Middle frontal gyrus (tissue), 1 donor: Measurements from ENCODE around the gene SLC25A2.
A peak's percentile ranks its signal among the peaks of the same experiment; 100 is the strongest.
"Not testable (repeated sequence)": the region's sequence is repeated elsewhere in the genome, so short reads cannot be mapped to it uniquely, and the experiment has no call there.

Experiments
- DNase-seq: peaks from one replicate; pipeline ENCODE4 v3.0.0-alpha.2; 2015; ENCODE audit warnings: low spot score; ENCODE audit errors: extremely low spot score

SLC25A2 gene

DNA sequence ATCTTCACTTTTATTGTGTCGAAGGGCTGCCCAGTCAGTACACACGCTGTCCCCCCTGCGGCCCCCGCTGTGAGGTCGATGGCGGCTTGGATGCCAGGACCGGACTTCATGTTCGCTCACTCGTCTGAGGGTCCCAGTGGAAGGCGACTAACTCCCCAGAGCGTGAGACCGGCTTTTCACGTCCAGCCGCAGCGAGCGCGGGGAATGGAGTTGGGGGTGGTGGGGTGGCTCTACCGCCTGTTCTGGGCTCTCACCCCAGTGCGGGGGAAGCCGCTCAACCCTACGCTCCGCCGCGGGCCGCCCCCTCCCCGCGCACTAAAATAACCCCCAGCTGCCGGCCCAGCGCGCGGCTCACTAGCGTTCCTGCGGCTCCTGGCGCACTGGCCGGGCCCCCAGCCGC lies at the start of gene SLC25A2:
TSS of gene SLC25A2 (minus strand) at position 294 of the 400 bp plus-strand sequence. CDS start at position 110, 184 bp downstream.
- no peak for DNase-seq

DNA sequence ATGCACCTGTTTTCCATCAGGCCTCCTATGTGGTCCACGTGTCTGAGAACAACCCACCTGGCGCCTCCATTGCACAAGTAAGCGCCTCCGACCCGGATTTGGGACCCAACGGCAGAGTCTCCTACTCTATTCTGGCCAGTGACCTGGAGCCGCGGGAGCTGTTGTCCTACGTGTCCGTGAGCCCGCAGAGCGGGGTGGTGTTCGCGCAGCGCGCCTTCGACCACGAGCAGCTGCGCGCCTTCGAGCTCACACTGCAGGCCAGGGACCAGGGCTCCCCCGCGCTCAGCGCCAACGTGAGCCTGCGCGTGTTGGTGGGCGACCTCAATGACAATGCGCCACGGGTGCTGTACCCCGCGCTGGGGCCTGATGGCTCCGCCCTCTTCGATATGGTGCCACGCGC lies 47.7 kb upstream of the SLC25A2 start:
- no peak for DNase-seq

DNA sequence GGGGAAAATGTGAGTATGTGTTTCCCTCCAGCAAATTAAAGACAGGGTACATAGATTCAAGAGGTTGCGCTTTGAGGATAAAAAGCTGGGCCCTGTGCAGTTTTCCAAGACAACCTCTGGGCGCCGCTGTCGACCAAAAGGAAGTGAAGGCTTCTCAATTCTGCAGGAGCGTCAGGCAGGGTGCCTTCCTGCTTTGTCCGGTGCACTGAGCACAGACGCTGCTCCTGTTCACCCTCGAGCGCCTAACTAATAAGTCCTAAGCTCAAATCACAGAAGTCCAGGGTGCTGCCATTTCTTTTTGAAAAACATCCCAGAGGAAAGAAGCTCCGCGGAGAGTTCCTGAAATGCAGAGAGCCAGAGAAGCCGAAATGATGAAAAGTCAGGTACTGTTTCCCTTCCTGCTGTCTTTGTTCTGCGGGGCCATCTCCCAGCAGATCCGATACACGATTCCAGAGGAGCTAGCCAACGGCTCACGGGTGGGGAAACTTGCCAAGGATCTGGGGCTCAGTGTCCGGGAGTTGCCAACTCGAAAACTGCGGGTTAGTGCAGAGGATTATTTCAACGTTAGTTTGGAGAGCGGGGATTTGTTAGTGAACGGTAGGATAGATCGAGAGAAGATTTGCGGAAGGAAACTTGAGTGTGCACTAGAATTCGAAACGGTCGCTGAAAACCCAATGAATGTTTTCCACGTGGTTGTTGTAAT lies 46.2 kb upstream of the SLC25A2 start, which contains the start of gene PCDHGB1:
TSS of gene PCDHGB1 (plus strand) at position 183 of the 703 bp plus-strand sequence. CDS start at position 345, 162 bp downstream.
- DNase-seq: no peak

DNA sequence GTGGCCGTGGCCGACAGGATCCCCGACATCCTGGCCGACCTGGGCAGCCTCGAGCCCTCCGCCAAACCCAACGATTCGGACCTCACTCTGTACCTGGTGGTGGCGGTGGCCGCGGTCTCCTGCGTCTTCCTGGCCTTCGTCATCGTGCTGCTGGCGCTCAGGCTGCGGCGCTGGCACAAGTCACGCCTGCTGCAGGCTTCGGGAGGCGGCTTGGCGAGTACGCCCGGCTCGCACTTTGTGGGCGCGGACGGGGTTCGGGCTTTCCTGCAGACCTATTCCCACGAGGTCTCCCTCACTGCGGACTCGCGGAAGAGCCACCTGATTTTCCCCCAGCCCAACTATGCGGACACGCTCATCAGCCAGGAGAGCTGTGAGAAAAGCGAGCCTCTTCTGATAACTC lies 42.2 kb upstream of the SLC25A2 start:
- not testable (repeated sequence) for DNase-seq

DNA sequence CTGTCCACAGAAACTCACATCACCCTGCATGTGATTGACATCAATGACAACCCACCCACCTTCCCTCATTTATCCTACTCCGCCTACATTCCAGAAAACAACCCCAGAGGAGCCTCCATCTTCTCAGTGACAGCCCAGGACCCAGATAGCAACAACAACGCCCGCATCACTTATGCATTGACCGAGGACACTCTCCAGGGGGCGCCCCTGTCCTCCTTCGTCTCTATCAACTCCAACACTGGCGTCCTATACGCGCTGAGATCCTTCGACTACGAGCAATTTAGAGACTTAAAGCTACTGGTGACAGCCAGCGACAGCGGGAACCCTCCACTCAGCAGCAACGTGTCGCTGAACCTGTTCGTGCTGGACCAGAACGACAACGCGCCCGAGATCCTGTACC lies 41.5 kb upstream of the SLC25A2 start:
- no peak for DNase-seq

DNA sequence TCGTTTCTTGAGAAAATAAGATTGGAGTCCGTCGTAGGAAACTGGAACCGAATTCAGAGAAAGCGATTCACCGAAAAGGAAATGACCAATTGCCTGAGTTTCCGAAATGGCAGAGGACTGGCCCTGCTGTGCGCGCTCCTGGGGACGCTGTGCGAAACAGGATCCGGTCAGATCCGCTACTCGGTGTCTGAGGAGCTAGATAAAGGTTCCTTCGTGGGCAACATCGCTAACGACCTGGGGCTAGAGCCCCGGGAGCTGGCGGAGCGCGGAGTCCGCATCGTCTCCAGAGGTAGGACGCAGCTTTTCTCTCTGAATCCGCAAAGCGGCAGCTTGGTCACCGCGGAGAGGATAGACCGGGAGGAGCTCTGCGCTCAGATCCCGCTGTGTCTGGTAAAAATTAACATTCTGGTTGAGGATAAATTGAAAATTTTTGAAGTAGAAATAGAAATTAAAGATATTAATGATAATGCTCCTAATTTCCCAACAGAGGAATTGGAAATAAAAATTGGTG lies 40.2 kb upstream of the SLC25A2 start:
- no peak for DNase-seq

DNA sequence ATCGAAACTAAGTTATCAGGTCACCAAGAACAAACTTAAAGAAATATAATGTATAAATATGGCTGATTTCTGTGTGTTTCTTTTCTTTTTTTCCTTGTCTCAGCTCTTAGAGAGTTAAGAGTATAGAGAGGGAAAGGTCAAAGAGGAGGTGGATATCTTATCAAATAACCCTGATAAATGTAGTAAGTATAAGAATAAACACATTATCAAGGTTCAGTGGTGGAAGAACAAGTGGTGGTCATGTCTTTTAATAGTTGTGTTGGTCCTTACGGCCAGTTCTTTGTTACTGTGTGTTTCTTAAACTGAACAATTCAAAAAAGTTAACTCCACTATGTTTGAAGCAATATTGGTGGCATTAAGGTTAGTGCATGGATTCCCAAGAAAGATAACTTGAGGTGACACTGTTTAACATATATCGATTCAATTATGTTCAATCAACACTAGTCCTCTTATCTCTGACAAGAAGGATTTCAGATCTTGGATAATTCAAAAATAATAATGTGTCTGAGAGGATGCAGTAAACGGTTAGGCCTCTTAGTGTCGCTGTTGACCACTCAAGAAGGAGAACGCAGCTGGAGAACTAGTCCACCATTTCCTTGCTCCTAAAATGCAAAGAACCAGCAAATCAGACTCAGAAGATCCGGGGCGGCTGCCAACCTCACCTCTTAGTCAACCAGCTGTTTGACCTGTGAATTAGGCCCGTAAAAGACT lies 39.5 kb upstream of the SLC25A2 start, which contains the start of gene PCDHGA3:
TSS of gene PCDHGA3 (plus strand) at position 588 of the 711 bp plus-strand sequence. CDS start 205 bp downstream, outside the sequence.
- no peak for DNase-seq

DNA sequence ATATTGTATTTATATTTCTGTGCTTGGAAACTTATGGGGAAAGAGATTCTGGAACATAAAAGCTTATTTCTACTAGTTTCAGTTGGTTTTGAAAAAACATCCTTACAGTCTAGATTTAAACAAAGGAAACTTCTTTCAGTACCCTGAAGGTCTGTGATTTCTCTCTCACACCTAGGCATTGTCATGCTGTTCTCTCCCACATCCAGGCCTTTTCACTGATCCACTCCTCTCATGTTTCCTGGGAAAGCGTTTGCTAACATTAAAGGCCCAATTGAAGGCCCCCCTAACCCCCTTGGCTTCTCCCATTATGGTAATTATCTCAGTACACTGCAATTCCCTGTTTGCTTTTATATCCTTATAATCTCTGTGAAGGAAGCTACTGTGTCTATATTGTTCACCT lies 38.9 kb upstream of the SLC25A2 start:
- no peak for DNase-seq

DNA sequence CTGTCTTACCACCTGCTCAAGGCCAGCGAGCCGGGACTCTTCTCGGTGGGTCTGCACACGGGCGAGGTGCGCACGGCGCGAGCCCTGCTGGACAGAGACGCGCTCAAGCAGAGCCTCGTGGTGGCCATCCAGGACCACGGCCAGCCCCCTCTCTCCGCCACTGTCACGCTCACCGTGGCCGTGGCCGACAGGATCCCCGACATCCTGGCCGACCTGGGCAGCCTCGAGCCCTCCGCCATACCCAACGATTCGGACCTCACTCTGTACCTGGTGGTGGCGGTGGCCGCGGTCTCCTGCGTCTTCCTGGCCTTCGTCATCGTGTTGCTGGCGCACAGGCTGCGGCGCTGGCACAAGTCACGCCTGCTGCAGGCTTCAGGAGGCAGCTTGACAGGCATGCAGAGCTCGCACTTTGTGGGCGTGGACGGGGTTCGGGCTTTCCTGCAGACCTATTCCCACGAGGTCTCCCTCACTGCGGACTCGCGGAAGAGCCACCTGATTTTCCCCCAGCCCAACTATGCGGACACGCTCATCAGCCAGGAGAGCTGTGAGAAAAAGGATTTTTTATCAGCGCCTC lies 37.0 kb upstream of the SLC25A2 start:
- DNase-seq: not testable (repeated sequence)

DNA sequence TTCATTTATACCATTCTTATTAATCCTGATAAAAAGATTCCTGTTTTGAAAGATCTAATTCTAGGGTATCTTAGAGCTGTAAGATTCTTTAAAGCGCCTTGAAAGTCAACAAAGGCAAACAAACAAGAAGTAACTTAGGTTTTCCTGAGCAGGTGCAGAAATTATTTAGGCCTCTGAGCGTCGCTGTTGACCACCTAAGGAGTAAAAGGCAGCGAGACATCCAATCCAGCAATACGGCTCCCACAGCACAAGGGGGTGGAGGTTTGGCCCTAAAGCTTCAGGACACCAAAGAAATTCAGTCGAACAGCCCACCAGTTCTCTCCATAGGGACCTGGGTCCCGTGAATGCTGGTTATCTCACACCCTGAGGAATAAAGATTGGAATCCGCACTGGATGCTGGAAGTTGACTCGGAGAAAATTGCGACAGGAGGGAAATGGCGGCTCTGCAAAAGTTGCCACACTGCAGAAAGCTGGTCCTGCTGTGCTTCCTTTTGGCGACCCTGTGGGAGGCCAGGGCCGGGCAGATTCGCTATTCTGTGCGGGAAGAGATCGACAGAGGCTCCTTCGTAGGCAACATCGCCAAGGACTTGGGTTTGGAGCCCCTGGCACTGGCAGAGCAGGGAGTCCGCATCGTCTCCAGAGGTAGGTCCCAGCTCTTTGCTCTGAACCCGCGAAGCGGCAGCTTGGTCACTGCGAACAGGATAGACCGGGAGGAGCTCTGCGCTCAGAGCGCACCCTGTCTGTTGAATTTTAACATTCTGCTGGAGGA lies 34.9 kb upstream of the SLC25A2 start, which contains the start of gene PCDHGA2:
TSS of gene PCDHGA2 (plus strand) at position 223 of the 769 bp plus-strand sequence.
- DNase-seq: no peak

DNA sequence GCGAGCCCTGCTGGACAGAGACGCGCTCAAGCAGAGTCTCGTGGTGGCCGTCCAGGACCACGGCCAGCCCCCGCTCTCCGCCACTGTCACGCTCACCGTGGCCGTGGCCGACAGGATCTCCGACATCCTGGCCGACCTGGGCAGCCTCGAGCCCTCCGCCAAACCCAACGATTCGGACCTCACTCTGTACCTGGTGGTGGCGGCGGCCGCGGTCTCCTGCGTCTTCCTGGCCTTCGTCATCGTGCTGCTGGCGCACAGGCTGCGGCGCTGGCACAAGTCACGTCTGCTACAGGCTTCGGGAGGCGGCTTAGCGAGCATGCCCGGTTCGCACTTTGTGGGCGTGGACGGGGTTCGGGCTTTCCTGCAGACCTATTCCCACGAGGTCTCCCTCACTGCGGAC lies 28.7 kb upstream of the SLC25A2 start:
- DNase-seq: not testable (repeated sequence)

DNA sequence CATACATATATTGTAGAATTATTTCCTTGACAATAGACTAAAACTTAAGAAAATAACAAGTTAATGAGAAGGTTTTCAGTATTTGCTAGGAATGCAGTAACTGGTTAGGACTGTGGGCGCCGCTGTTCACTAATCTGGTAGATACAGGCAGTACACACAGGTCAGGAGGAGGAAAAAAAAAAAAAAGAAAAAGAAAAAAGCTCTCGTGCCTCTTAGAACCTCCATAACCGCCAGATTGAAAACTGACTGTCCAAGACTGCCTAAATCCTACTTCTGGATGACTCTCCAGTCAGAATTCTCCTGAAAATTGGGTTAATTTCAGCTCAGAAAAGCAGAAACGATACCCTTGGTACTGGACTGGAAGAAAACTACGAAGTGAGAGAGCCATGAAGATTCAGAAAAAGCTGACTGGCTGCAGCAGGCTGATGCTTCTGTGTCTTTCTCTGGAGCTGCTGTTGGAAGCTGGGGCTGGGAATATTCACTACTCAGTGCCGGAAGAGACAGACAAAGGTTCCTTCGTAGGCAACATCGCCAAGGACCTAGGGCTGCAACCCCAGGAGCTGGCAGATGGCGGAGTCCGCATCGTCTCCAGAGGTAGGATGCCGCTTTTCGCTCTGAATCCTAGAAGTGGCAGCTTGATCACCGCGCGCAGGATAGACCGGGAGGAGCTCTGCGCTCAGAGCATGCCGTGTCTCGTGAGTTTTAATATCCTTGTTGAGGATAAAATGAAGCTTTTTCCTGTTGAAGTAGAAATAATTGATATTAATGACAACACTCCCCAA lies 26.6 kb upstream of the SLC25A2 start, which contains the start of gene PCDHGA1:
TSS of gene PCDHGA1 (plus strand) at position 216 of the 782 bp plus-strand sequence.
- DNase-seq: no peak

DNA sequence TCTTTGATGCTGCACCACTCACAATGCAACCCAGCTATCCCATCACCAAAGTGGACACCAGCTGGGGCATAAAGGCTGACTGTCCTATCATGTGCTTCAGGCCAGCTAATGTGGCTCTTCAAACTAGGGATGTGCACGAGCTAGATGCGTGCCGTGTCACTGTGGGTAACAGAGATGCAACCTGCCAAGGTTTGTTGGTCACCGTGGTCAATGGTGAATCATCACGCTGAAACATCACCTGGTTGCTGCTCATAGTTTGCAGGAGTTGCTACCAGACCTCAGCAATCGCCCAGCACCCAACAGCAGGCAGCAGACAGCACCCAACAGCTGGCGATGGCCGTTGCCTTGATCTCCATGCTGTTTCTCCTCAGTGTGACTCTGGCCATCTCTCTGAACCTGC lies 24.4 kb upstream of the SLC25A2 start:
- DNase-seq: no peak

DNA sequence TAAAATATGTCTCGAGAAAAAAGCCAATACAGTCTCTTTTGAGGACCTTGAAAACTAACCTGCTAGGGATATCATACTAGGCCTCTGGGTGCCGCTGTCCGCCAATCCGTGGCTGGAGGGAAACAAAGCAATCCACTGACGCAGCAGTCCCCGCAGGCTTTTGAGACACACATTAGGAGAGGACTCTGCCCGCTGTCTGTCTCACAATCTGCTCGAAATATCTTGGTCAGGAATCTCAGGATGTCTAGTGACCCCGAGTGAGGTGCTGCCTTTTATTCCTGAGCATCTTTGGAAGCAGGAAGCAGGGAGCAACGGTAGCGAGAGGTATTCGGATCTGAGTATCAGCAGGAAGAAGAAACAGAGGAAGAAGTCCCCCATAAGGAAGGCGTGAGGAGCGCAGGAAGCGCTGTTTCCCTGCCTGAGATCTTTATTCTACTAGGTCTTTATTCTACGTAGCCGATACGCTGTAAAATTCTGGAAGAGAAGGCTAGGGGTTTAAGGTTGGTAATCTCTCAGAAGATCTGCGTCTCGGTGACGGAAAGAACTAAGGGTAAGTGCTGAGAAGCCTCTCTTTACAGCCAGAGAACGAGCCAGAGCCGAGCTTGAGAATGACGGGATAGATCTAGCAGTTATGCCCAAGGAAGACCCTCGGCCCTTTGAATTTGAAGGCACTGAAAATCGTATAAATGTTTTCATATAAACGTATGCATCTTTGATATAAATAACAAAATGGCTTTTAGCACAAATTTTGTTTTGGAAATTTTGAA lies 22.4 kb upstream of the SLC25A2 start:
- DNase-seq: no peak

DNA sequence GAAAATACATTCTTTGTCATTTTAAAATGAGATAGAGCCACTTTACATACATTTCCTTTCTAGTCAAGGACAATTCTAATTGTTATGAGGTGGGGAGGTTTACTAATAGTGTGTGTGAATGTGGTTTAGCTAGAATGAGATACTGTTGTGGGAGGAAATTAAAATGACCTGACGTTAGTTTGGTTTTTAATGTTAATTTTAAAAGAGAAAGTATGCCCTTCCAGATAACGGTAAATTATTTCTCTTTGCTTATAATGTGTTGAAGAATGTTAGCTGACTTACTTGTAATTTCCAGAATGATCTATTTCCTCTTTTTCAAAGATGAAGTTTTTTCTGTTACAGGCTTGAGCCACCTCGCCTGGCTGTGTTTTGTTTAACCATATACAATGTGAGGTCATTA lies 18.4 kb upstream of the SLC25A2 start:
- no peak for DNase-seq

DNA sequence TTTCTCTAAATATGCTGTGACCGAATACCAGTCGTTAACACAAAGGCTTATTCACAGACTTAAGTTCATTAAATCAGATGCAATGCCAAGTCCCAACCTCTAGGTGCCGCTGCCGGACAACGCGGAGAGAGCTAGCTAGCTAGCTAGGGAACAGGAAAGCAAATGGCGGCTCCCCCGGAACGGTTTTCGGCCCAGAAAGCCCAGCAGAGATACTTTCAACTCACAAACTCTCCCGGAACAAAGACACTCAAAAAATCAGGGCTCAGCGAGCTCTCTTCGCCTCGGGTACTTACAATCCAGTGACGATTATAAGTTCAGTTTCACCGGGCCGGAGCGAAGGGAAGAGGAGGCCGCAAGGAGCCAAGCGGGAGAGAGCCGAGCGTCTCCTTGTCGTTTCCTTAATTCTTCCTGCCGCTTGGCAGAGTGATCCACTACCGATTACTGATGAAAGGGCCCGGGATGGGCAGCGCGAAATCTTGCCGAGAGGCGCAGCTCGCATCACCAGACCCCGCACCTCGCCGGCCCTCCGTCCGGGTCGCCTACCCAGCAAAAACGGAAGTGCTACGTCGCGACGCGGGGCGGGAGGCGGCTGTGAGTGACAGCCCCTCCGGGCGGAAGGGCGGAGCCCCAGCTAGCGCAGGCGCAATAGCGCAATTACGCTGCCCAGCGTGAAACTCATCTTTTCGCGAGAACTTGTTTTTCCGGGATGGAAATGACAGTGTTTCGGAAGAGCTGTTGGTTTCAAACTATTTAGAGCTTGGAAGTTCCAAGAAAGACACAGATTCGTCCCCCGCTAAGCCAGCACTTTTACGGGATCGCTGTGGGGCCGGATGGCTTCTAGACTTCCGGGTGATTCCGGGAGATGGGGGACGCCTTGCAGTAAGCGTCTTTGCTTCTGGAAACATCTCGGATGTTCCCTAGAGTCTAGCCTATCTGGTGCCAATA lies 16.6 kb upstream of the SLC25A2 start, which contains the start of gene TAF7:
TSS of gene TAF7 (minus strand) at position 560 of the 945 bp plus-strand sequence. CDS start 740 bp downstream, outside the sequence.
- peak; percentile 89 for DNase-seq

DNA sequence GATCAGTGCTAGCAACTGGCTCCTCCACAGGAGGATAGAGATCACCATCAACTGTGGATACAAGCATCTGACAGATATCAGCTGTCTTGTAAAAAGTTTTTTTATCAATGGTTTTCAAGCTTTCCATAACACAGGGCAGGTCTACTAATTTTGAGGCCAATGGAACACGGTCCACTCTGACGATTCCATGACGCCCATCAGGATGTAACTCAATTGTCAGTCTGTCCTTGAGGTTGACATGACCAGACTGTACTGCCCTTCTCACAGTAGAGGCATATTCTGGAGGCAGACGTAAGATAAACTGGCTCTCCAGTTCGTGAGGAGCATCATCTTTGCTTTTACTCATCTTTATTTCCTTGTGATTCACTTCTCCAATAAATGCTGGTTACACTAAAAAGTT lies 15.8 kb upstream of the SLC25A2 start:
- DNase-seq: no peak

DNA sequence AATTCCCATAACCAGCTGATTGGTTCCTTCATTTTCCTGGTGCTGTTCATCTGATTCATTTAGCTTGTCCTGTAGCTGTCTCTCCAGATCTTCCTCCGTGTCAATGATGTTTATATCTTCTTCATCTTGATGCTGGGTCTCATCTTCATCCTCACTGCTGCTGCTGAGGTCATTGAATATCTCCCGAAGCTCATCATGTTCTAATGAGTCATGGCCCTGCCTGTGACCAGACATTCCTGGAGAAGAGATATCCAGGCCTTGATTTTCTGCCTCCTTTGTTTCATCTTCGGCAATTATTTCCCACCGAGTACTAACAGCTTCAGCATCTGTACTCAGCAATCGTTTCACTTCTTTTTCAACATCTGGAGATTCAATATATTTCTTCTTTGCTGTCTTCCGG lies 15.4 kb upstream of the SLC25A2 start:
- DNase-seq: no peak
